ENCODE measurements around the gene DICER1.

The DICER1 gene

DNA sequence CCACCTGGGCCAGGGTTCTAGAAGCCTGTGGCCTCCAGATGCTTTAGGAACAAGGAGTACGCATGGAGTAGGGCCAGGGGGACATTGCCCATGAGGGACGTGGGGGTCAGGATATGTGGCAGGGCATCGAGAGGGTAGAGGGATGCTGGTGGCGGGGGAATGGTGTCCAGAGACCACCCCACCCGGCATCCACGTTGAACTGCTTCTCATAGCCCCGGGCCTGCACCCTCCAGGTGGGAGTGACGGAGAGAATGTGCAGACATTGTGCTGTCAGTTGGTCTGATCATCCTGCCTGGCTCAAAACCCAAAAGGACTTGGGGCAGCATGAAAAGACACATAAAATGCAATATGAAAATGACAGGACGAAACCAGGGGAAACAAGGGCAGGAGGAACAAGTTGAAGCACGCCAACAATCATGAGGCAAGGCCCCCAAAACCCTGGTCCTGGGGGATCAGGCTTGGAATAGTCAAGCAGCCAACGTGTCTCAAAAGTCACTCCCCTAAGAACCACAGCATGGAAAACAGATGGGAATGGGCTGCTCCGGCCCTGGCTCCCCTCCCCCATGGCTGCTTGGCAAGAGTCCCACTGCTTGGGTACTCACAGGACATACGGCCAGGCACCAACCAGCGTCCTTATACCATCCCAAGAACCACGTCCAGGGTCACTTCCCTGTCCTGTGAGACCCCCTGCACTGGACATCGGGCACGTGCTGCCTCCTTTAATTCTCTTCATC is 117.9 kb downstream of the DICER1 start:
- H3K27ac ChIP-seq (ENCODE audit: low read length): no peak overlapping the region
- H3K9ac ChIP-seq (ENCODE audit: low read length in 2 of 2): no peak overlapping the region
- peaks cover 0 to 3% of the 10 kb centered on the region in 2 donors for H3K27me3 ChIP-seq (ENCODE audit: control insufficient read depth in 1 of 2, insufficient read depth in 2 of 2, low read length in 2 of 2)
- no peaks in the 10 kb centered on the region for H3K9me3 ChIP-seq (ENCODE audit: control insufficient read depth in 2 of 2, low read length in 2 of 2)
- H3K4me1 ChIP-seq (ENCODE audit: control insufficient read depth, insufficient read depth, low read length): no peaks in the 10 kb centered on the region
- H3K36me3 ChIP-seq (ENCODE audit: control insufficient read depth in 2 of 2, insufficient read depth in 2 of 2, low read length in 2 of 2): no peaks in the 10 kb centered on the region
- no peak overlapping the region for H3K4me3 ChIP-seq (ENCODE audit: low read length in 2 of 2)

GRCh38 chr14:95038521-95039250 is 118.6 kb downstream of the DICER1 start:
- Histone ChIP-seq H3K4me1 (ENCODE audit: control insufficient read depth, insufficient read depth, low read length) (no peaks in the 10 kb centered on the region), H3K27me3 (ENCODE audit: control insufficient read depth in 1 of 2, insufficient read depth in 2 of 2, low read length in 2 of 2) (peaks cover 0 to 3% of the 10 kb centered on the region in 2 donors), H3K4me3 (ENCODE audit: low read length in 2 of 2) (no peak overlapping the region), H3K9ac (ENCODE audit: low read length in 2 of 2) (no peak overlapping the region), H3K9me3 (ENCODE audit: control insufficient read depth in 2 of 2, low read length in 2 of 2) (peaks cover 0 to 3% of the 10 kb centered on the region in 2 donors), H3K27ac (ENCODE audit: low read length) (no peak overlapping the region), H3K36me3 (ENCODE audit: control insufficient read depth in 2 of 2, insufficient read depth in 2 of 2, low read length in 2 of 2) (no peaks in the 10 kb centered on the region)

DNA sequence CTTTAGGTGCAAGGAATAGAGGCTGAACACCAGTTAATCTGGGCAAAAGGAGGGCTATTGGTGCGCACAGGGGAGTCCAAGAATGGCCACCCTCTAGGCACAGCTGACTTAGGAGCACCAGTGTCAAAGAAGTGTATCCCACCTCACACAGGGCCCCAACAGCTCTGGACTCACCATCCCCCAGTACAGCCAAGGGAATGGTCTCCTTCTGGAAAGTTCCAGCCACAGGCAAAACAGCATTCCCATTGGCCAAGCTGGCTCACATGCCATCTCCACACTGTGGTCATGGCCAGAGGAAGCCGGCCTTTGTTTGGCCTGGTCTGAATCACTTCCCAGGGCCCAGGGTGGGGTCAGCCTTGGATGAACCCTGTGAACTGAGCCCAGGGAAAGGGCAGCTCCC is 120.1 kb downstream of the DICER1 start:
- Histone ChIP-seq H3K27ac (ENCODE audit: low read length) (no peak overlapping the region), H3K4me3 (ENCODE audit: low read length in 2 of 2) (no peak overlapping the region), H3K4me1 (ENCODE audit: control insufficient read depth, insufficient read depth, low read length) (no peaks in the 10 kb centered on the region), H3K9me3 (ENCODE audit: control insufficient read depth in 2 of 2, low read length in 2 of 2) (peaks cover 0 to 3% of the 10 kb centered on the region in 2 donors), H3K9ac (ENCODE audit: low read length in 2 of 2) (no peak overlapping the region), H3K36me3 (ENCODE audit: control insufficient read depth in 2 of 2, insufficient read depth in 2 of 2, low read length in 2 of 2) (no peaks in the 10 kb centered on the region), H3K27me3 (ENCODE audit: control insufficient read depth in 1 of 2, insufficient read depth in 2 of 2, low read length in 2 of 2) (peaks cover 0 to 3% of the 10 kb centered on the region in 2 donors)

Measured in stomach smooth muscle (tissue), 2 donors.